Effector CD4-positive, alpha-beta T cell (primary cell): ENCODE data around the gene HDAC4.

Experiments
- DNase-seq: peaks from one replicate; pipeline ENCODE4 v3.0.0-alpha.2; 2020

Gene HDAC4

GRCh38 chr2:239383036-239383758 lies 17.6 kb downstream of the HDAC4 start:
- DNase-seq = no peak

GRCh38 chr2:239382384-239382880 lies 18.4 kb downstream of the HDAC4 start:
- no peak for DNase-seq

GRCh38 chr2:239381709-239382134 lies 19.1 kb downstream of the HDAC4 start:
- DNase-seq = no peak

- DNase-seq = peak; percentile 69
Measured at GRCh38 chr2:239380831-239381708, 19.8 kb downstream of the HDAC4 start.

DNA sequence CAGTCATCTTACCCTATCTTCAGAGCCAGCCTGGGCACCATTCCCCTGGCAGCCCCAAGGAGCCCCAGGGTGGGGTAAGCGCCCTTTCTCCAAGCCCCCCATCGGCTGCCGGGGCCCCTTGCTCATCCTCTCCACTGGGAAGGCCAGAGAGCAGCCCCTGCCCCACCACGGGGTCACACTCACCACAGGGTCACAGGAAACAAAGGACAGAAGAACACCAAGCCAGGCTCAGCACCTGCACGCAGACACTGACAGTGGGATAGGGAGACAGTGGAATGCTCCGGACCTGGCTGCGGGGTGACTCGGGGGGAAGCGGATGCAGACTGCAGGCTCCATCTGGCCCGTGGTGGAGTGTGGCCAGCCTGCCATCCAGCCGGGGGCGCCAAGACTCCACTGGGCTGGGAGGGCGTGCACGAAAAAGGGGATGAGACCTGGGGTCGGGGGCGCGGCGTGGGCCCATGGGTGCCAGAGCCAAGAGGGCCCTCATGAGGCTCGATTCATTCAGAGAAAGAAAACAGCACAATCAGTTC lies 21.1 kb downstream of the HDAC4 start:
- DNase-seq = no peak

DNA sequence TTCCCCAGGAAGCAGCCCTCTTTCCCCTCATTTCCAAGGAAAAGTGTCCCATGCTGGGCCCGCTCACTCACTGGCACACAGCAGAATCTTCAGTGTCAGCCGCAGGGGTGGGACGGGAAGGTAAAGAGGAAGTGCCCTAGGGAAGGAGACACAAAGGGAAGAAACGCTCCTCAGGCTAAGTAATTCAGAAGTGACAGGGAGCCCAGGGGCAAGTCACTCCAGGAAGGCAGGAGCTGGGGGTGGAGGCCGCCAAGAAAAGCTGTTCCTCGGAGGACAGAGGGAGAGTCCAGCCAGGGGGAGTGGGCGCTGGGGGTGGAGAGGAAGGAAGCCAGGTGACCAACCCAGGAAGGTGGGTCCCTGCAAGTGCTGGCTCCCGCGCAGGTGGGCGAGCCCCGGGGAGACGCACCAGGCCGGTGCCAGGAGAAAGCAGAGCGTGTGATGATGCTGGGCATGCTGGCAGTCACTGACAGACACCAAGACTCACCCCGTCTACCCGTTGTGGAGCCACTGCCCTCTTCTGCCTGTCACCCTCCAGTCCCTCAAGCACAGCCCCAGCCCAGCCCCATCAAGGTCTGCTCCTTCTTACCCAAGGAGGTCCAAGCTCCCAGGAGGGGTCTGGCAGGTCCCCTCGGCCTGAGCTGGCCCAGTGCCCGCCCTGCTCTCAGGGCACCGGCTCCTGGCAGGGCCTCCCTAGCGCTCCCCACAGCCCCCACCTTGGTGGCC lies 21.7 kb downstream of the HDAC4 start:
- DNase-seq = no peak

DNA sequence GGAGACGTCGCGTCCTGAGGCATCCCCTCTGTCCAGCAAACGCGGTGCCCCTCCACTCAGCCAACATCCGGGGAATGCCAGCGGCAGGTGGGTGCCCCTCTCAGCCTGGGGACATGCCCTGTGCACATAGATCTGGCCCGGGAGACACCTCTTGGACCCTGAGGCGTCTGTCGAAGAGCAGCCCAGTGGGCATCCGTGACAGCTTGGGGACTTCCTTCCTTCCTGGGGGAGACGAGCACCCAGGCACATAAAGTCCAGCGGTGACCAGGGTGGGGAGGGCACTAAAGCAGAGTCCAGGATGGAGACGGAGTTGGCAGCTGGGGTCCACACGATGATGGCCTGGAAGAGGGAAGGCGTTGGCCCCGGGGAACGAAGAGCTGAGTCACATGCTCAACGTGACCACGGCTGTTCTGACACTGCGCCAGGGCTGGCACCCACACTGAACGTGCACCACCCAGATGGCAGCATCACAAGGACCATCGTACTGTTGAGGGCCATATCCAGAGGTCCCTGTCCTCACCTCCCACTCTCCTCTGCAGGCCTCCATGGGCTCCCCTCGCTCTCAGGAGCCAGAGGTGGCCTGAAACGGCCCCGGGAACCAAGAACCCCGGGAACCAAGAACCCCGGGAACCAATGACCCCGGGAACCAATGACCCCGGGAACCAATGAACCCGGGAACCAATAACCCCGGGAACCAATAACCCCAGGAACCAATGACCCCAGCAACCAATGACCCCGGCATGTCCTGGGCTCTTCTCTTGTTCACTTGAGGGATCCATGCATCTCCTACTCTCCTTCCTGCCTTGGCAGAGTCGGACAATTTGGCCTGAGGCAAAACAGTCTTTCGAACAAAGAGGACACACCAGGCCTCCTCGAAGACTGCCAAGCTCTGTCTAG lies 22.6 kb downstream of the HDAC4 start:
- no peak for DNase-seq

DNA sequence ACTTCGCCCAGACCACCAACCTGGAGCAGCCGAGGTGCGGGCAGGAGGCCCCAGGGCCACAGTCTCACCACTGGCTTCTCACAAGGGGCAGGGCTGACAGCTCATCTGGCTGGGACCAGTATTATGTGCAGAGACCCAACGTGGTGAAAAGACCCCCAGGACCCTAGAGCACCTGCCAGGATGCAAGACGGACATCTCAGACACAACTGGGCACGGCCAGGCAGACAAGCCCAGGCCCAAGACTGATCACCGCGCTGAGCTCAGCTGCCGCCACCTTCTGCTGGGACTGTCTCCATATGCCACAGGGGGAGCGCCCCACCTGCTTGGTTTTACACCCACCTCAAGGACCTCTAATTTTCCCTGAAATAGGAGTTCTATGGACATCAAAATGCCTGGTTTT lies 23.2 kb downstream of the HDAC4 start:
- no peak for DNase-seq

- DNase-seq = no peak
Measured at GRCh38 chr2:239376942-239377531, 23.8 kb downstream of the HDAC4 start.

DNA sequence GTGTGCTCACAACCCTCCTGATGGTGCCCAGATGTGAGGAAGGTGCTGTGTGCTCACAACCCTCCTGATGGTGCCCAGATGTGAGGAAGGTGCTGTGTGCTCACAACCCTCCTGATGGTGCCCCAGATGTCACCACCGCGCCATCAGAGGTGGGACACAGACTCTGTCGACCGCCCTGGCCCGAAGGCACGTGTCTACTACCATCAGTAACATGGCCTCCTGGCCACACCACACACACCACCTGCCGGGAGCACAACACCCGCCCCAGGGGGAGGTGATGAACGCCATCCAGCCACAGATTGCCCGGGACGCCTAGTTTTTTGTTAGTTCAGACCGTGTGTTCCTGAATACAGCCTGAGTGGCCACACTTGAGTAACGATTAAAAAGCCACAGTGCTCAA lies 24.5 kb downstream of the HDAC4 start:
- no peak for DNase-seq

DNA sequence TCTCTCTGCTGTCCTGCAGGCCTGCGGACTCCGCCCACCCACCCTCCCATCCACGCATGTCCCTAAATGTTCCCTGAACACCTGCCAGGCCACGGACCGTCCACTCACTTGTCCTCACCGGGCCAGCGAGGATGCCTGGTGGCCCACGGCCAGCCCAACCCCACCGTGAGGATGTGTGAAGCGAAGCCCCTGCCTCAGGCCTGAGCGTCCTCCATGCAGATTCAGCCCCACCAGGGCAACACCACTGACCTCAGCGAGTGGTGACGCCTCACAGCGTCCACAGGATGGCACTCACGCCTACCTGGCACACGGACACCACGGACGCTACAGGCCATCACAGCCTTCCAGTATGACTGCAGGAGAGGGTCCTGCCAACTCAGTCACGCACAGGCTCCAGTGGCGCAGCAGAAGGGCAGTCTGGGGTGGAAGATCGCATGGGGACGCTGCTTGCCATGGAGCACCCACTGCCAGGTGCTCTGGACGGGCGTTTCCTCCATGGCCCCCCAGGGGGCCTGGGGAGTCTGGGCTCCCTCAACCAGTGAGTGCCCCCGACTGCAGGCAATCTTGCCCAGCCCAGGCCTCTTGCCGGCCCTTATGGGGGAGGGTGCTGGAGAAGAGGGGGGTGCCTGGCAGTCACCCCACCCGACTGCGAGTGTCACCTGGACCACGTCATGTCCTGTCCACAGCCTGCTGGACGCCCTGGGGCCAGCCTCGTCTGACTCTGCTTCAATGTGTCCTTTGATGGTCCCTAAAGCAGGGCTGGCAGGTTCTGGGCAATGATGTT lies 25.4 kb downstream of the HDAC4 start:
- no peak for DNase-seq

DNA sequence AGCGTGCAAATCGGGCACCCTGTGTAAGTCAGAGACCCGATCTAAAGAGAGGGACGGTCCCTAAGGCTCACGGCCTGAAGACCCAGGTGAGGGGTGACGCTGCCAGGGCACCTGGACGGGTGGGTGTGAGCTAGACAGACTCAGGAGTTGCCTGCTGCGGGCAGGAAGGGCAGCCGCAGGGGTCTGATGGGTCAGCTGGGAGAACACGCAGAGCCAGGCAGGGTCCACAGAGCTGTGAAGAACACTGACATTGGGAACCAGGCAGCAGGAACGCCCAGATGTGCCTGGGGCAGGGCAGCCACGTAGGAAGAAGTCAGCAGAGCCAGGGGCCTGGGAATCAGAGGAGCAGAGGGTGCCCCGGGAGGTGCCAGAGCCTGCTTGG lies 25.9 kb downstream of the HDAC4 start:
- DNase-seq = no peak

DNA sequence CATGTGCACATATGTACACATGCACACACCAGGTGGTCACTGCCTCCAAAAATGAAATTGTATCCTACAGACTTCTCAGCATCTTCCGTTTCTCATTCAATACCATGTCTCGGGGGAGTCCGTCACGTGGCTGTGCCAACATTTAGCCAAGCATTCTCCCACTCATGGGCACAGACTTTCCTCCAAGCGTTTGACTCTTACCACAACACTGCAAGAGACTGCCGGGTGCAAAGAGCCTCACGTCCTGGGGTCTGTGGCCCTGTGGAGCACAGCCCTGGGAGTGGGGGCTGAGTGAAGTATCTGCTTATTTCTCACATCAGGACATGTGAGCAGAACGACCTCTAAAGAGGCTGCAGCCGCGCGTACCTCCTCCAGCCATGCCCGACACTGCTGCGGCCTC lies 28.0 kb downstream of the HDAC4 start:
- no peak for DNase-seq

GRCh38 chr2:239371726-239372686 lies 28.8 kb downstream of the HDAC4 start:
- DNase-seq = no peak

- no peak for DNase-seq
Measured at GRCh38 chr2:239370876-239371725, 29.7 kb downstream of the HDAC4 start.

DNA sequence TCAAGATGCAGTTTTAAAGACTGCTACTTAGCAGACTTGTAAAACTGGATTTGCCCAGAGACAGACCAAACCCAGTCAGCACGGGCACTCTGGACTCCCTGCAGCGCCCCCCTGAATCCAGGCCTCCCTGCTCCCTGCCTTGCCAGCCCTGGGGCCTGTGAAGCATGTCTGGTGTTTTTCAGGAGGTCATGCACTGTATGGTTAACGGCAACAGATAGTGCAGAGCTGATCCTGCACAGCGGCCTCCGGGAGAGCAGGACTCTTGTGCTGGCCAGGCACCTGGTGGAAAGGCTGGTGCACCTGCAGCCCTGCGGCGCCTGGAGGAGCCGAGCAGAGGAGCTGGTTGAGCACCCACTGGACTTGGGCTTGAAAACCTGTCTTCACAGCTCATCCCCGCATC lies 30.4 kb downstream of the HDAC4 start:
- DNase-seq = no peak

DNA sequence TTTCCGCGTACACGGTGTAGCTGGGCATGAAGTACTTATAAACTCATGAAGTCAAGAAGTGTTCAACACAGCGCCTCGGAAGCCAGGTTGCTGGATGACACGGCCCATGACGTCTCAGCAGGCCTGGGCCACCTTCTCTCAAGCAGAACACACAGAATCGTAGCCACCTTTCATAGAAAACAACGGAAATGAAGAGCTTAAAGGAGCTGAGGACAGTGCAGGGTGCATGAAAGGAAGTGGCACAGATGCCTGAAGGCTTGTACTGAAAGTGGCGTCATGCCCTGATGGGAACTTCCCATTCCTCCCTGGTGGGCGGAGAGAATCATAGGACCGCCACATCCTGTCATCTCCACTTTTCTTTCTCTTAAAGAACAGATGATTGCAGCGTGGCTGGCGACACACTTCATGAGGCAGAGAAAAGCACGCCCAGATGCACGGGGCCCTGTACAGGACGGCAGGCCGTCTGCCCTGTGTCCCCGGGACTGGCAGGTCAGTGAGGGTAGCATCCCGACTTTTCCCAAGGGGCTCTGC lies 31.1 kb downstream of the HDAC4 start:
- peak; percentile 69 for DNase-seq

DNA sequence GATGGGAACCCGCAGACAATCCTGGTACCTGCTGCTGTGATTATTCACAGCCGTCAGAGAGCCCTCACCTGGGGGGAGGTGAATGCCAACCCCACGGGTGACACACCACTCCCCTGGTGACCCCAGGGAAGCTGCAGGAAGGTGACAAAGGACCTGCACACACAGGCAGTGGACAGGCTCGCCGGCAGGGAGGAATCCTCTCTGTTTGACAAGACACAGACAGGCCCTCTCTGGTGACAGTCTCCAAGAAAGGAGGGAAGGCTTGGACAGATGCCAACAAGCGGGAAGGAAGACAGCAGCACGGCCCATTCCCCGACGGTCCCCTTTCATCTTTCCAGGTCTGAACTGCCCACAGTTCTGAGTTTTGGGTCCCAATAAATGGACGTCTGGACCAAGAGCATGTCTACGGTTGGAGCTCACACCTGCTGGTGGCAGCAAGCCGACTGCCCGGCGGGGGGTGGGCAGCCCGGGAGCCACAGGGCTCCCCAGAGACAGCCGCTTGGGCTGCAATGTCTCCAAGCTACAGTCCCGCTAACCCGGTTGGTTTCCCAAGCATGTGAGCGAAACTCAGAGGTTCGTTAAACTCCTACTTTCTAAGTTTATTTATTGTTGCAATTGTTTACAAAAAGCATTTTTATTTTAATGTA lies 31.8 kb downstream of the HDAC4 start:
- DNase-seq = no peak
